ENCODE measurements around the gene TSPAN2.

TSPAN2 gene

GRCh38 chr1:115056395-115056798, 32.9 kb downstream of the TSPAN2 start:
- no peaks in the 10 kb centered on the region for H3K79me2 ChIP-seq (ENCODE audit: insufficient read depth, low read length)
- H3K9me3 ChIP-seq (ENCODE audit: insufficient read depth, low read length), result no peaks in the 10 kb centered on the region
- no peak overlapping the region for H3K4me3 ChIP-seq (ENCODE audit: insufficient read depth, low read length, poor library complexity, severe bottlenecking)
- no peak overlapping the region for H3K9ac ChIP-seq (ENCODE audit: low read length)
- H3K9me2 ChIP-seq (replicated peaks; ENCODE audit: insufficient read depth, low read length), result no peaks in the 10 kb centered on the region
- TF ChIP-seq CTCF (IDR thresholded peaks at IDR 0.05; ENCODE audit: insufficient read depth, low read length, poor library complexity, severe bottlenecking), result no peak
- no peak for TF ChIP-seq EZH2phosphoT487 (conservative IDR thresholded peaks at IDR 0.05; ENCODE audit: low read length)
- no peaks in the 10 kb centered on the region for H3F3A ChIP-seq (ENCODE audit: insufficient read depth)
- no peak overlapping the region for H3K4me2 ChIP-seq (ENCODE audit: low read depth, low read length, poor library complexity, severe bottlenecking)
- H3K27ac ChIP-seq (ENCODE audit: low read depth, low read length), result no peak overlapping the region
- H3K27me3 ChIP-seq (ENCODE audit: low read length), result no peaks in the 10 kb centered on the region
- H2AFZ ChIP-seq (ENCODE audit: low read depth, low read length, severe bottlenecking), result no peak overlapping the region
- H3K36me3 ChIP-seq (ENCODE audit: low read length), result no peaks in the 10 kb centered on the region
- no peaks in the 10 kb centered on the region for H4K20me1 ChIP-seq (ENCODE audit: low read depth, low read length)

DNA sequence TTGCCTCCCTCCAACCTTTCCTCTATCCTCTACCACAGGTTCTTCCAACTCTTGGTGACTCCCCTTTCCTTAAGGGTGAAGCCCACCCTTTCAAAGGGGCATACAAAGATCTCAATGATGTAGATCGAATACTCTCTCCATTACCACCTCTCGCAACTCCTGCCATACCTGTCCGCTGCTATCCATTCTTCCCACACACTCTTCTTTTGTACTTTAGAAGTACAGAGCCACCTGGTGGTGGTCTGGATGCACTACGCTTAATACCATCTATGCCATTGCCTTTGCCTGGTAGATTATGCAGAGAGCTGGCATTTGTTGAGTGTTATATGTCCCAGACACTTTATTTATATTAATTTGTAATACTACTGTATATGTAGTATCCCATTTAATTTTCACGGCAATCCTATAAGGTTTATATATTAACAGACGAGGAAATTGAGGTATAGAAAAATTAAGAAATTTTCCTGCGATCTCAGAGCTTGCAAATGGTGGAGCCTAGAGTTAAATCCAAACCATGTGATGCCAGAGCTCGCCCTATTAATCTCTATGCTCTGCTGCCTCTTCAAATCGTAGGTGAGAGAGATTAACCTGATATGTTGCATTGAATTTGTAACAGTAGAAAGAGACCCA, 36.7 kb downstream of the TSPAN2 start:
- no peaks in the 10 kb centered on the region for H4K20me1 ChIP-seq (ENCODE audit: low read depth, low read length)
- no peaks in the 10 kb centered on the region for H3K79me2 ChIP-seq (ENCODE audit: insufficient read depth, low read length)
- TF ChIP-seq CTCF (IDR thresholded peaks at IDR 0.05; ENCODE audit: insufficient read depth, low read length, poor library complexity, severe bottlenecking), result peak; percentile 94
- no peak for TF ChIP-seq EZH2phosphoT487 (conservative IDR thresholded peaks at IDR 0.05; ENCODE audit: low read length)
- H2AFZ ChIP-seq (ENCODE audit: low read depth, low read length, severe bottlenecking), result no peak overlapping the region
- no peaks in the 10 kb centered on the region for H3K36me3 ChIP-seq (ENCODE audit: low read length)
- H3K27me3 ChIP-seq (ENCODE audit: low read length), result no peaks in the 10 kb centered on the region
- H3F3A ChIP-seq (ENCODE audit: insufficient read depth), result no peaks in the 10 kb centered on the region
- H3K9me2 ChIP-seq (replicated peaks; ENCODE audit: insufficient read depth, low read length), result no peaks in the 10 kb centered on the region
- no peak overlapping the region for H3K9ac ChIP-seq (ENCODE audit: low read length)
- H3K4me2 ChIP-seq (ENCODE audit: low read depth, low read length, poor library complexity, severe bottlenecking), result no peak overlapping the region
- no peaks in the 10 kb centered on the region for H3K9me3 ChIP-seq (ENCODE audit: insufficient read depth, low read length)
- H3K27ac ChIP-seq (ENCODE audit: low read depth, low read length), result no peak overlapping the region
- H3K4me3 ChIP-seq (ENCODE audit: insufficient read depth, low read length, poor library complexity, severe bottlenecking), result no peak overlapping the region

GRCh38 chr1:115051850-115052249, 37.5 kb downstream of the TSPAN2 start:
- H3K36me3 ChIP-seq (ENCODE audit: low read length), result no peaks in the 10 kb centered on the region
- H3K79me2 ChIP-seq (ENCODE audit: insufficient read depth, low read length), result no peaks in the 10 kb centered on the region
- no peak overlapping the region for H3K9ac ChIP-seq (ENCODE audit: low read length)
- no peak overlapping the region for H3K4me3 ChIP-seq (ENCODE audit: insufficient read depth, low read length, poor library complexity, severe bottlenecking)
- no peak for TF ChIP-seq EZH2phosphoT487 (conservative IDR thresholded peaks at IDR 0.05; ENCODE audit: low read length)
- no peak for TF ChIP-seq CTCF (IDR thresholded peaks at IDR 0.05; ENCODE audit: insufficient read depth, low read length, poor library complexity, severe bottlenecking)
- no peaks in the 10 kb centered on the region for H3F3A ChIP-seq (ENCODE audit: insufficient read depth)
- no peaks in the 10 kb centered on the region for H3K9me3 ChIP-seq (ENCODE audit: insufficient read depth, low read length)
- no peaks in the 10 kb centered on the region for H4K20me1 ChIP-seq (ENCODE audit: low read depth, low read length)
- H3K27me3 ChIP-seq (ENCODE audit: low read length), result no peaks in the 10 kb centered on the region
- H3K4me2 ChIP-seq (ENCODE audit: low read depth, low read length, poor library complexity, severe bottlenecking), result no peak overlapping the region
- H2AFZ ChIP-seq (ENCODE audit: low read depth, low read length, severe bottlenecking), result no peak overlapping the region
- no peak overlapping the region for H3K27ac ChIP-seq (ENCODE audit: low read depth, low read length)
- no peaks in the 10 kb centered on the region for H3K9me2 ChIP-seq (replicated peaks; ENCODE audit: insufficient read depth, low read length)

All from SU-DHL-6 (cell line).